Measurements from ENCODE around the gene SCG2.

GRCh38 chr2:223618172-223619035, 16.2 kb upstream of the SCG2 start:
- TF ChIP-seq, protein P1, sequence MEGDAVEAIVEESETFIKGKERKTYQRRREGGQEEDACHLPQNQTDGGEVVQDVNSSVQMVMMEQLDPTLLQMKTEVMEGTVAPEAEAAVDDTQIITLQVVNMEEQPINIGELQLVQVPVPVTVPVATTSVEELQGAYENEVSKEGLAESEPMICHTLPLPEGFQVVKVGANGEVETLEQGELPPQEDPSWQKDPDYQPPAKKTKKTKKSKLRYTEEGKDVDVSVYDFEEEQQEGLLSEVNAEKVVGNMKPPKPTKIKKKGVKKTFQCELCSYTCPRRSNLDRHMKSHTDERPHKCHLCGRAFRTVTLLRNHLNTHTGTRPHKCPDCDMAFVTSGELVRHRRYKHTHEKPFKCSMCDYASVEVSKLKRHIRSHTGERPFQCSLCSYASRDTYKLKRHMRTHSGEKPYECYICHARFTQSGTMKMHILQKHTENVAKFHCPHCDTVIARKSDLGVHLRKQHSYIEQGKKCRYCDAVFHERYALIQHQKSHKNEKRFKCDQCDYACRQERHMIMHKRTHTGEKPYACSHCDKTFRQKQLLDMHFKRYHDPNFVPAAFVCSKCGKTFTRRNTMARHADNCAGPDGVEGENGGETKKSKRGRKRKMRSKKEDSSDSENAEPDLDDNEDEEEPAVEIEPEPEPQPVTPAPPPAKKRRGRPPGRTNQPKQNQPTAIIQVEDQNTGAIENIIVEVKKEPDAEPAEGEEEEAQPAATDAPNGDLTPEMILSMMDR (conservative IDR thresholded peaks at IDR 0.05 in 1 of 2, IDR thresholded peaks at IDR 0.05 in 1 of 2; ENCODE audit: low read depth in 1 of 2, low read length in 2 of 2) = peak in 1 of 2 donors; percentile 8
- TF ChIP-seq EZH2 (IDR thresholded peaks at IDR 0.05; ENCODE audit: low read length, missing control alignments) = no peak
